ENCODE results near the gene PAFAH2.

PAFAH2 gene

DNA sequence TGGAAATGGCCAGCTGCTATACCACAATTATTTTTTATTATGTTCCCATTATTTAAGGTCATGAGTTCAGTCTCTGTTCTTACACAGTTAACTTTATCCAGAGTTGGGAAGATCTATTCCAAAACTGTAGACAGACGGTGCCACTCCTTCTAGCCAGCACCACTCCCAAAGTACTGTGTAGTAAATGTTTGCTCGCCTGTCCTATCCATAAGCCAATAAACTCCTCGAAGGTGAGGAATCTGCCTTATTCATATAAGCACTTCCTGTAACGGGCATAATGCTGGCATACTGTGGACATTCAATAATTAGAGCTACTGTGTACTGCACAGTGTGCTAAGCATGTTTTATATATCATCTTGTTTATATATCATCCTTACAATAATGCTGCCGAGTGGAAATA, 65.5 kb downstream of the PAFAH2 start:
- H4K20me1 ChIP-seq (ENCODE audit: insufficient read depth, low read length) = no peaks in the 10 kb centered on the region
- H3K79me2 ChIP-seq (ENCODE audit: low read length) = no peaks in the 10 kb centered on the region
- H3K9me3 ChIP-seq (ENCODE audit: insufficient read depth, low read length) = no peaks in the 10 kb centered on the region
- no peak overlapping the region for H3K4me2 ChIP-seq (ENCODE audit: low read length)
- H3K27me3 ChIP-seq (ENCODE audit: low read depth, low read length) = no peaks in the 10 kb centered on the region
- H2AFZ ChIP-seq (ENCODE audit: low read depth, low read length) = no peak overlapping the region
- no peaks in the 10 kb centered on the region for H3K36me3 ChIP-seq (replicated peaks; ENCODE audit: low read depth, low read length)
- H3K27ac ChIP-seq (ENCODE audit: low read length) = no peak overlapping the region
- no peaks in the 10 kb centered on the region for H3K4me1 ChIP-seq (ENCODE audit: low read length)
- no peak overlapping the region for H3K9ac ChIP-seq (ENCODE audit: low read length)
- TF ChIP-seq EZH2phosphoT487 (IDR thresholded peaks at IDR 0.05; ENCODE audit: low read depth) = no peak
- TF ChIP-seq, protein P1, sequence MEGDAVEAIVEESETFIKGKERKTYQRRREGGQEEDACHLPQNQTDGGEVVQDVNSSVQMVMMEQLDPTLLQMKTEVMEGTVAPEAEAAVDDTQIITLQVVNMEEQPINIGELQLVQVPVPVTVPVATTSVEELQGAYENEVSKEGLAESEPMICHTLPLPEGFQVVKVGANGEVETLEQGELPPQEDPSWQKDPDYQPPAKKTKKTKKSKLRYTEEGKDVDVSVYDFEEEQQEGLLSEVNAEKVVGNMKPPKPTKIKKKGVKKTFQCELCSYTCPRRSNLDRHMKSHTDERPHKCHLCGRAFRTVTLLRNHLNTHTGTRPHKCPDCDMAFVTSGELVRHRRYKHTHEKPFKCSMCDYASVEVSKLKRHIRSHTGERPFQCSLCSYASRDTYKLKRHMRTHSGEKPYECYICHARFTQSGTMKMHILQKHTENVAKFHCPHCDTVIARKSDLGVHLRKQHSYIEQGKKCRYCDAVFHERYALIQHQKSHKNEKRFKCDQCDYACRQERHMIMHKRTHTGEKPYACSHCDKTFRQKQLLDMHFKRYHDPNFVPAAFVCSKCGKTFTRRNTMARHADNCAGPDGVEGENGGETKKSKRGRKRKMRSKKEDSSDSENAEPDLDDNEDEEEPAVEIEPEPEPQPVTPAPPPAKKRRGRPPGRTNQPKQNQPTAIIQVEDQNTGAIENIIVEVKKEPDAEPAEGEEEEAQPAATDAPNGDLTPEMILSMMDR (IDR thresholded peaks at IDR 0.05; ENCODE audit: low read depth, low read length) = no peak
- no peak overlapping the region for H3K4me3 ChIP-seq (ENCODE audit: low read length)

DNA sequence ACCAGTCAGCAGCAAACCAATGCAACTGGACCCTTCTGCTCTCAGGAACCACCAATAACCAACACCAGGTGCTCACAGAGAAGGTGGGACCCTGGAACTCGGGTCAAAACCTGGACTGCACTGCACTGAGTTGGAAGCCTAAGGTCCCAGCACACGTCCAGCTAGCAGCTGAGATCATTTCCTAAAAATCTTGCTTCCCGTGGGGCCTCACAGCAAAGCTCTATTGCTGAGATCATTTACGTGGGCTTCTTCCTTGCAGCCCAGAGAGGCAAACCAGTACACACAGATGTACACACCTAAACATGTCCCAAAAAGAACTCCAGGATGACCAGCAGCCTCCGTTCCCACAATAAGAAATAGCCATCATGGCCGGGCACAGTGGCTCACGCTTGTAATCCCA, 68.8 kb downstream of the PAFAH2 start:
- no peaks in the 10 kb centered on the region for H3K9me3 ChIP-seq (ENCODE audit: insufficient read depth, low read length)
- H3K4me1 ChIP-seq (ENCODE audit: low read length) = no peaks in the 10 kb centered on the region
- H4K20me1 ChIP-seq (ENCODE audit: insufficient read depth, low read length) = no peaks in the 10 kb centered on the region
- H3K79me2 ChIP-seq (ENCODE audit: low read length) = no peaks in the 10 kb centered on the region
- no peak overlapping the region for H3K27ac ChIP-seq (ENCODE audit: low read length)
- TF ChIP-seq, protein P1 (IDR thresholded peaks at IDR 0.05; ENCODE audit: low read depth, low read length) = no peak
- TF ChIP-seq EZH2phosphoT487 (IDR thresholded peaks at IDR 0.05; ENCODE audit: low read depth) = no peak
- no peak overlapping the region for H3K4me2 ChIP-seq (ENCODE audit: low read length)
- no peaks in the 10 kb centered on the region for H3K36me3 ChIP-seq (replicated peaks; ENCODE audit: low read depth, low read length)
- no peaks in the 10 kb centered on the region for H3K27me3 ChIP-seq (ENCODE audit: low read depth, low read length)
- no peak overlapping the region for H2AFZ ChIP-seq (ENCODE audit: low read depth, low read length)
- no peak overlapping the region for H3K9ac ChIP-seq (ENCODE audit: low read length)
- no peak overlapping the region for H3K4me3 ChIP-seq (ENCODE audit: low read length)

DNA sequence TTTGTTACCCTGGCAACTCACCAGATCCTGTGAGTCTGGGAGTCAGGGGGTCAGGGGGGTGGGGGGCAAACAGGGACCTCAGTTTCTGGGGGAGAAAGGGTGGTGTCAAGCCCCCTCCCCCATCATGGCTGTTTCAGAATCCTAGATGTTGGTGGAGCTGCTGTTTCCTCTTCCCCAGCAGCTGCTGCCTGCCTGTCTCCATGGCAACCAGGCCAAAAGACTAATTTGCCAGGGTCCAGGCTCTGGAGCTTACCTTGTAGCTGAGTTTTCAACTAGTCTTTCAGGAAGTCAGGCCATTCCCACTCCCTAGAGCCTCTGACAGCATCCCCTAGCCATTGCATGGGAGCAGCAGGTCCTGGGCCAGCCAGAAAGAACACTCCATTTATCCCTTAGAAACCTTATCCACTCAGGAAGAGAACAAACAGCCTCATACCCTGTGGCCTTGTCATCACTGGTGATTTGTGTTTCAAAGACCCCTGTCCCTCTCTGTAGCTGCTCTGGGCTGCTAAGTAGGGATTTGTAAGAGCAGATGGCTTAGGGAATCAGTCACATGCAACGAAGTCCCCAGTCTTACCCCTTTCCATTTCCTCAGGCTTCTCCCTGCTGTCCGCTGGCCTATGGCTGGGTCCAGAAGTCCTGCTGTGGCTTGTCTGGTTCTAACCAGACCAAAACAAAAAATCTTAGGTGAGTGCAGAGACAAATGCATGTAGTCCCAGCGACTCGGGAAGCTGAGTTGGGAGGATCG, 70.2 kb downstream of the PAFAH2 start:
- Histone ChIP-seq H2AFZ (ENCODE audit: low read depth, low read length) (no peak overlapping the region), H3K4me2 (ENCODE audit: low read length) (no peak overlapping the region), H3K27me3 (ENCODE audit: low read depth, low read length) (no peaks in the 10 kb centered on the region), H4K20me1 (ENCODE audit: insufficient read depth, low read length) (no peaks in the 10 kb centered on the region), H3K4me1 (ENCODE audit: low read length) (no peaks in the 10 kb centered on the region), H3K4me3 (ENCODE audit: low read length) (no peak overlapping the region), H3K9ac (ENCODE audit: low read length) (no peak overlapping the region), H3K27ac (ENCODE audit: low read length) (no peak overlapping the region), H3K79me2 (ENCODE audit: low read length) (no peaks in the 10 kb centered on the region), H3K36me3 (replicated peaks; ENCODE audit: low read depth, low read length) (no peaks in the 10 kb centered on the region), H3K9me3 (ENCODE audit: insufficient read depth, low read length) (no peaks in the 10 kb centered on the region)
- no peak for TF ChIP-seq EZH2phosphoT487 (IDR thresholded peaks at IDR 0.05; ENCODE audit: low read depth)
- TF ChIP-seq, protein P1 (IDR thresholded peaks at IDR 0.05; ENCODE audit: low read depth, low read length) = no peak

DNA sequence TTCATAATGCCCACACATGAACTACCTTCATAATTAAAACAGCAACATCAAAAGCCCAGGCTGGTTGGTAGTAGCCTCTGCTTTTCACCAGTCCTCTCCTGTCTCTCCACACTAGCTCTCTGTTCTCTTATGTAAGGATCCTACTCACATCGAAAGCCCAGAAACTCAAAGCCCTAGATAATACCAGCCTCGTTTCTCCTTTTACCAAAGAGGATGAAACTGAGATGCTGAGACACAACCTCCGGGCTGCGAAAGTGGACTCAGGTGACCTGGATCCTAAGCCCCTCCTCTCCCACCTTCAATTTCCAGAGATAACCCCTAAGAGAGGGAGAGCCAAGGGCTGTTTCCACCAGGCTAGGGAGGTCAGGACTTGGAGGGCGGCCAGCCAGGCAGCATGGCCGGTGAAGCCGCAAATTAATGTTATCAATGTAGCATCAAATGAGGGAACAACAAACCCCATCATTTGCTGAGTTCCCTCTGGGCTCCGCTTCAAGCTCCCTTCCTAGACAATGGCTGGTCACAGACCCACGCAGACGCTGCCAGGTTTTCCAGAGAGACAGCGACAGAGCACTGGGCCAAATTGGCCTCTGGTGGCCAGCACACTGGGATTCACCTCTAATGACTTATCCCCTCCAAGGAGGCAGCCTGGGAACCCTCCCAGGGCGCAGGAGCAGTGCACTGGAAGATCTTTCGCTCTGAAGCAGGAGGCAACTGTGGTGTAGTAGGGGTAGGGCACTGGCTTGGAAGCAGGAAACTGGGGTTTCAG, 70.9 kb downstream of the PAFAH2 start:
- Histone ChIP-seq H3K9ac (ENCODE audit: low read length) (no peak overlapping the region), H3K27ac (ENCODE audit: low read length) (no peak overlapping the region), H3K4me2 (ENCODE audit: low read length) (no peak overlapping the region), H3K9me3 (ENCODE audit: insufficient read depth, low read length) (no peaks in the 10 kb centered on the region), H3K79me2 (ENCODE audit: low read length) (no peaks in the 10 kb centered on the region), H4K20me1 (ENCODE audit: insufficient read depth, low read length) (no peaks in the 10 kb centered on the region), H3K36me3 (replicated peaks; ENCODE audit: low read depth, low read length) (no peaks in the 10 kb centered on the region), H3K27me3 (ENCODE audit: low read depth, low read length) (no peaks in the 10 kb centered on the region), H3K4me3 (ENCODE audit: low read length) (no peak overlapping the region), H2AFZ (ENCODE audit: low read depth, low read length) (no peak overlapping the region), H3K4me1 (ENCODE audit: low read length) (no peaks in the 10 kb centered on the region)
- TF ChIP-seq, protein P1 (IDR thresholded peaks at IDR 0.05; ENCODE audit: low read depth, low read length) = no peak
- TF ChIP-seq EZH2phosphoT487 (IDR thresholded peaks at IDR 0.05; ENCODE audit: low read depth) = no peak
